Activated CD4-positive, CD25-positive, alpha-beta regulatory T cell (primary cell): Measurements from ENCODE around the gene ORAI2.
A peak's percentile ranks its signal among the peaks of the same experiment; 100 is the strongest.
"Not testable (repeated sequence)": the region's sequence is repeated elsewhere in the genome, so short reads cannot be mapped to it uniquely, and the experiment has no call there.

Experiments used
- DNase-seq, 4 experiments: peaks; one replicate each; lab custom pipeline; 2025; lab: John Stamatoyannopoulos, UW

Gene ORAI2

GRCh38 chr7:102433219-102434038 is at the start of gene ORAI2:
Gene ORAI2, plus strand, starts transcription at chr7:102433575. Its CDS starts 5,382 bp downstream, at chr7:102438957.
- DNase-seq, result peak; percentile 69 to 79 (median 76)

- no peak for DNase-seq
Observed at GRCh38 chr7:102387064-102387463, 46.3 kb upstream of the ORAI2 start.

- no peak for DNase-seq
Observed at GRCh38 chr7:102389810-102390209, 43.6 kb upstream of the ORAI2 start.

- peak; percentile 38 to 52 (median 42) for DNase-seq
Observed at GRCh38 chr7:102390697-102391484, 42.5 kb upstream of the ORAI2 start.

GRCh38 chr7:102392330-102392729 is 41.0 kb upstream of the ORAI2 start:
- no peak for DNase-seq

GRCh38 chr7:102393467-102393866 is 39.9 kb upstream of the ORAI2 start:
- no peak for DNase-seq

- no peak for DNase-seq
Observed at GRCh38 chr7:102395592-102395872, 37.8 kb upstream of the ORAI2 start.

GRCh38 chr7:102395873-102396709 is 37.3 kb upstream of the ORAI2 start, which contains the start of gene PRKRIP1:
Gene PRKRIP1, plus strand, starts transcription at chr7:102396363. Its CDS starts 49 bp downstream, at chr7:102396412.
- peak; percentile 47 to 71 (median 62) for DNase-seq

GRCh38 chr7:102396710-102397019 is 36.7 kb upstream of the ORAI2 start:
- DNase-seq, result no peak

- DNase-seq, result no peak
Observed at GRCh38 chr7:102398543-102398942, 34.8 kb upstream of the ORAI2 start.

- no peak for DNase-seq
Observed at GRCh38 chr7:102400360-102400759, 33.0 kb upstream of the ORAI2 start.

GRCh38 chr7:102403563-102403962 is 29.8 kb upstream of the ORAI2 start:
- no peak for DNase-seq

- DNase-seq, result peak in 1 of 4 experiments; percentile 7
Observed at GRCh38 chr7:102404005-102404861, 29.1 kb upstream of the ORAI2 start.

GRCh38 chr7:102404862-102405188 is 28.6 kb upstream of the ORAI2 start:
- not testable (repeated sequence) for DNase-seq

- DNase-seq, result no peak
Observed at GRCh38 chr7:102407910-102408309, 25.5 kb upstream of the ORAI2 start.

GRCh38 chr7:102408530-102408929 is 24.8 kb upstream of the ORAI2 start:
- not testable (repeated sequence) for DNase-seq

GRCh38 chr7:102409340-102409739 is 24.0 kb upstream of the ORAI2 start:
- DNase-seq, result no peak

GRCh38 chr7:102410123-102410522 is 23.3 kb upstream of the ORAI2 start:
- no peak for DNase-seq

GRCh38 chr7:102410918-102411317 is 22.5 kb upstream of the ORAI2 start:
- DNase-seq, result no peak

- DNase-seq, result no peak
Observed at GRCh38 chr7:102412548-102412947, 20.8 kb upstream of the ORAI2 start.

GRCh38 chr7:102413091-102413490 is 20.3 kb upstream of the ORAI2 start:
- DNase-seq, result no peak

GRCh38 chr7:102413611-102414010 is 19.8 kb upstream of the ORAI2 start:
- DNase-seq, result no peak
